C4-2B (cell line): ENCODE results near the gene PTBP2.

Experiments used
- ZFX ChIP-seq: fragments of 450-650 bp; IDR thresholded peaks from 2 replicates; pipeline ENCODE4 v1.6.1; 2017
- TF ChIP-seq, protein P1 (sequence below): fragments of 450-650 bp; conservative IDR thresholded peaks from 2 replicates; pipeline ENCODE4 v1.5.1; 2017; ENCODE audit warnings: mild to moderate bottlenecking

DNA sequence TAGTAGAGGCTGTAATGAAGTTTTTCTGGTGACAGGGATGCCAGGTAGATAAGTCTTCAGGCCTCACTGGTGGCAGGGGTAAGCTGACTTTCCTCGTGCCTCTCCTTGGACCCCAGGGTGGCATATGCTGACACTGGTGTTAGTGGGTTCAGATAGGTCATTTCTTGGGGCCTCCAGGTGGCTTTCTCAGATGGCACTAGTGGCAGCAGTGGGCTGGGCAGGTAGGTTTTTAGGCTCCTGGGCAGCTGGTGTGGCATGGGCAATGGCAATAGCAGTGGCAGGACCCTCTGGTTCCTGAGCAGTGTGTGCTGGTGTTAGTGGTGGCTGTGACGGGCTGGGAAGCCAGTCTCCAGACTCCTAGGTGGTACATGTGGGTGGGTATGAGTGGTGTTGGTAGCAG lies 140.3 kb downstream of the PTBP2 start:
- TF ChIP-seq, protein P1, sequence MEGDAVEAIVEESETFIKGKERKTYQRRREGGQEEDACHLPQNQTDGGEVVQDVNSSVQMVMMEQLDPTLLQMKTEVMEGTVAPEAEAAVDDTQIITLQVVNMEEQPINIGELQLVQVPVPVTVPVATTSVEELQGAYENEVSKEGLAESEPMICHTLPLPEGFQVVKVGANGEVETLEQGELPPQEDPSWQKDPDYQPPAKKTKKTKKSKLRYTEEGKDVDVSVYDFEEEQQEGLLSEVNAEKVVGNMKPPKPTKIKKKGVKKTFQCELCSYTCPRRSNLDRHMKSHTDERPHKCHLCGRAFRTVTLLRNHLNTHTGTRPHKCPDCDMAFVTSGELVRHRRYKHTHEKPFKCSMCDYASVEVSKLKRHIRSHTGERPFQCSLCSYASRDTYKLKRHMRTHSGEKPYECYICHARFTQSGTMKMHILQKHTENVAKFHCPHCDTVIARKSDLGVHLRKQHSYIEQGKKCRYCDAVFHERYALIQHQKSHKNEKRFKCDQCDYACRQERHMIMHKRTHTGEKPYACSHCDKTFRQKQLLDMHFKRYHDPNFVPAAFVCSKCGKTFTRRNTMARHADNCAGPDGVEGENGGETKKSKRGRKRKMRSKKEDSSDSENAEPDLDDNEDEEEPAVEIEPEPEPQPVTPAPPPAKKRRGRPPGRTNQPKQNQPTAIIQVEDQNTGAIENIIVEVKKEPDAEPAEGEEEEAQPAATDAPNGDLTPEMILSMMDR: no peak
- no peak for TF ChIP-seq ZFX
